HEK293 (cell line): ENCODE results near the gene GCNT4.

Experiments
- CTCF ChIA-PET: fragments of 350-600 bp; formaldehyde crosslinking; extraction: SDS; loops from one replicate; lab custom pipeline; 2021; ENCODE audit warnings: antibody characterized with exemption; lab: Yijun Ruan, JAX
- POLR2A ChIA-PET: fragments of 300-600 bp; formaldehyde crosslinking; extraction: SDS; loops from one replicate; lab custom pipeline; 2020; ENCODE audit warnings: antibody characterized with exemption, inconsistent platforms; lab: Yijun Ruan, JAX
- H3K27ac ChIP-seq: fragments of 200-500 bp; sonication (Bioruptor generic); 2 replicates; pipeline ENCODE4 v1.5.1; 2014; ENCODE audit warnings: low read depth, low read length, control low read depth, inconsistent platforms; ENCODE audit errors: extremely low read depth
- H3K36me3 ChIP-seq, 2 experiments: fragments of 200-500 bp in 1 of 2; sonication (Bioruptor generic) in 1 of 2; 1 replicate in 1 of 2; 2 replicates in 1 of 2; pipeline ENCODE4 v1.5.1; 2014 to 2017; ENCODE audit warnings: inconsistent platforms in 2 of 2, low read length in 2 of 2; ENCODE audit not compliant: control insufficient read depth in 2 of 2, insufficient read depth in 1 of 2
- H3K4me1 ChIP-seq: fragments of 200-500 bp; sonication (Bioruptor generic); 2 replicates; pipeline ENCODE4 v1.5.1; 2014; ENCODE audit warnings: mild to moderate bottlenecking, low read length, inconsistent platforms; ENCODE audit not compliant: control insufficient read depth, insufficient read depth
- H3K4me3 ChIP-seq: 2 replicates; pipeline ENCODE4 v1.5.1; 2011; ENCODE audit warnings: low read depth, mild to moderate bottlenecking, control low read depth, low read length, moderate library complexity
- H3K9me3 ChIP-seq: fragments of 200-500 bp; sonication (Bioruptor generic); 2 replicates; pipeline ENCODE4 v1.5.1; 2014; ENCODE audit warnings: low read depth, low read length, inconsistent platforms; ENCODE audit not compliant: control insufficient read depth, insufficient read depth
- BCL11A ChIP-seq: fragments of 450-650 bp; formaldehyde crosslinking; IDR thresholded peaks from 2 replicates; pipeline ENCODE4 v1.5.1; 2016; ENCODE audit warnings: low read depth, missing biosample characterization, missing genetic modification characterization
- GLIS2 ChIP-seq: fragments of 450-650 bp; formaldehyde crosslinking; IDR thresholded peaks from 2 replicates; pipeline ENCODE4 v1.5.1; 2016; ENCODE audit warnings: missing biosample characterization, missing genetic modification characterization
- OSR2 ChIP-seq: fragments of 450-650 bp; formaldehyde crosslinking; IDR thresholded peaks from 2 replicates; pipeline ENCODE4 v1.5.1; 2016; ENCODE audit warnings: missing biosample characterization, missing genetic modification characterization
- OVOL3 ChIP-seq: fragments of 450-650 bp; formaldehyde crosslinking; IDR thresholded peaks from 2 replicates; pipeline ENCODE4 v1.5.1; 2016; ENCODE audit warnings: missing biosample characterization, missing genetic modification characterization
- PRDM6 ChIP-seq: fragments of 450-650 bp; formaldehyde crosslinking; IDR thresholded peaks from 2 replicates; pipeline ENCODE4 v1.5.1; 2017; ENCODE audit warnings: missing biosample characterization, missing genetic modification characterization
- SP3 ChIP-seq: fragments of 450-650 bp; formaldehyde crosslinking; IDR thresholded peaks from 2 replicates; pipeline ENCODE4 v1.5.1; 2016; ENCODE audit warnings: missing biosample characterization, missing genetic modification characterization
- ZBTB8A ChIP-seq: fragments of 450-650 bp; formaldehyde crosslinking; IDR thresholded peaks from 2 replicates; pipeline ENCODE4 v1.5.1; 2016; ENCODE audit warnings: missing biosample characterization, missing genetic modification characterization
- ZFP3 ChIP-seq: fragments of 450-650 bp; formaldehyde crosslinking; IDR thresholded peaks from 2 replicates; pipeline ENCODE4 v1.5.1; 2016; ENCODE audit warnings: low read depth, missing biosample characterization, missing genetic modification characterization
- ZNF157 ChIP-seq: fragments of 450-650 bp; formaldehyde crosslinking; IDR thresholded peaks from 2 replicates; pipeline ENCODE4 v1.5.1; 2016; ENCODE audit warnings: missing biosample characterization, missing genetic modification characterization
- ZNF175 ChIP-seq: fragments of 450-650 bp; formaldehyde crosslinking; IDR thresholded peaks from 2 replicates; pipeline ENCODE4 v1.5.1; 2016; ENCODE audit warnings: missing biosample characterization, missing genetic modification characterization
- ZNF24 ChIP-seq: fragments of 450-650 bp; formaldehyde crosslinking; IDR thresholded peaks from 2 replicates; pipeline ENCODE4 v1.5.1; 2016; ENCODE audit warnings: missing biosample characterization, missing genetic modification characterization
- ZNF341 ChIP-seq: fragments of 450-650 bp; formaldehyde crosslinking; IDR thresholded peaks from 2 replicates; pipeline ENCODE4; 2016; ENCODE audit warnings: low read depth, missing biosample characterization, missing genetic modification characterization
- ZNF354C ChIP-seq: fragments of 450-650 bp; formaldehyde crosslinking; IDR thresholded peaks from 2 replicates; pipeline ENCODE4 v1.5.1; 2016; ENCODE audit warnings: missing biosample characterization, missing genetic modification characterization, low read depth, borderline replicate concordance
- ZNF473 ChIP-seq: fragments of 450-650 bp; formaldehyde crosslinking; IDR thresholded peaks from 2 replicates; pipeline ENCODE4 v1.5.1; 2017; ENCODE audit warnings: missing biosample characterization, missing genetic modification characterization
- ZNF521 ChIP-seq: fragments of 450-650 bp; formaldehyde crosslinking; IDR thresholded peaks from 2 replicates; pipeline ENCODE4 v1.5.1; 2017; ENCODE audit warnings: missing biosample characterization, mild to moderate bottlenecking, missing genetic modification characterization
- ZNF548 ChIP-seq: fragments of 450-650 bp; formaldehyde crosslinking; IDR thresholded peaks from 2 replicates; pipeline ENCODE4 v1.5.1; 2016; ENCODE audit warnings: missing biosample characterization, missing genetic modification characterization
- ZNF558 ChIP-seq: fragments of 450-650 bp; formaldehyde crosslinking; IDR thresholded peaks from 2 replicates; pipeline ENCODE4 v1.5.1; 2016; ENCODE audit warnings: missing biosample characterization, missing genetic modification characterization
- ZNF561 ChIP-seq: fragments of 450-650 bp; IDR thresholded peaks from 2 replicates; pipeline ENCODE4 v1.5.1; 2018; ENCODE audit warnings: missing biosample characterization, missing genetic modification characterization, borderline replicate concordance
- ZNF585B ChIP-seq: fragments of 450-650 bp; formaldehyde crosslinking; IDR thresholded peaks from 2 replicates; pipeline ENCODE4 v1.5.1; 2016; ENCODE audit warnings: missing biosample characterization, missing genetic modification characterization
- ZNF654 ChIP-seq: fragments of 450-650 bp; formaldehyde crosslinking; IDR thresholded peaks from 2 replicates; pipeline ENCODE4 v1.5.1; 2016; ENCODE audit warnings: low read depth, missing biosample characterization, missing genetic modification characterization
- ZNF664 ChIP-seq: fragments of 450-650 bp; formaldehyde crosslinking; IDR thresholded peaks from 2 replicates; pipeline ENCODE4 v1.5.1; 2016; ENCODE audit warnings: missing biosample characterization, missing genetic modification characterization
- ZNF670 ChIP-seq: fragments of 450-650 bp; formaldehyde crosslinking; IDR thresholded peaks from 2 replicates; pipeline ENCODE4 v1.5.1; 2016; ENCODE audit warnings: missing biosample characterization, missing genetic modification characterization, low read depth
- ZNF692 ChIP-seq: fragments of 450-650 bp; formaldehyde crosslinking; IDR thresholded peaks from 2 replicates; pipeline ENCODE4 v1.5.1; 2016; ENCODE audit warnings: missing biosample characterization, missing genetic modification characterization
- ZNF837 ChIP-seq: fragments of 450-650 bp; formaldehyde crosslinking; IDR thresholded peaks from 2 replicates; pipeline ENCODE4 v1.5.1; 2016; ENCODE audit warnings: missing biosample characterization, missing genetic modification characterization
- ZNF843 ChIP-seq: fragments of 450-650 bp; formaldehyde crosslinking; IDR thresholded peaks from 2 replicates; pipeline ENCODE4 v1.5.1; 2016; ENCODE audit warnings: missing biosample characterization, missing genetic modification characterization
- ZSCAN4 ChIP-seq: fragments of 450-650 bp; formaldehyde crosslinking; IDR thresholded peaks from 2 replicates; pipeline ENCODE4 v1.5.1; 2017; ENCODE audit warnings: missing biosample characterization, missing genetic modification characterization
- TF ChIP-seq, protein P1 (sequence below): fragments of 450-650 bp; formaldehyde crosslinking; IDR thresholded peaks from 2 replicates; pipeline ENCODE4 v1.5.1; 2016; ENCODE audit warnings: missing biosample characterization, missing genetic modification characterization
- TF ChIP-seq, protein P2 (sequence below): fragments of 450-650 bp; formaldehyde crosslinking; IDR thresholded peaks from 2 replicates; pipeline ENCODE4 v1.5.1; 2016; ENCODE audit warnings: missing biosample characterization, missing genetic modification characterization

Gene GCNT4

GRCh38 chr5:75009556-75010345 is 42.6 kb downstream of the GCNT4 start:
- Histone ChIP-seq H3K27ac (no peak overlapping the region), H3K9me3 (no peaks in the 10 kb centered on the region), H3K4me3 (no peak overlapping the region), H3K4me1 (no peaks in the 10 kb centered on the region), H3K36me3 (no peaks in the 10 kb centered on the region)
- TF ChIP-seq GLIS2 (tag by site-specific recombination): no peak
- TF ChIP-seq ZNF473 (tag by site-specific recombination): no peak
- no peak for TF ChIP-seq ZNF654 (tag by site-specific recombination)
- TF ChIP-seq PRDM6: no peak
- TF ChIP-seq ZNF175 (tag by site-specific recombination): no peak
- TF ChIP-seq ZBTB8A (tag by site-specific recombination): no peak
- TF ChIP-seq OVOL3 (tag by site-specific recombination): no peak
- TF ChIP-seq, protein P1, sequence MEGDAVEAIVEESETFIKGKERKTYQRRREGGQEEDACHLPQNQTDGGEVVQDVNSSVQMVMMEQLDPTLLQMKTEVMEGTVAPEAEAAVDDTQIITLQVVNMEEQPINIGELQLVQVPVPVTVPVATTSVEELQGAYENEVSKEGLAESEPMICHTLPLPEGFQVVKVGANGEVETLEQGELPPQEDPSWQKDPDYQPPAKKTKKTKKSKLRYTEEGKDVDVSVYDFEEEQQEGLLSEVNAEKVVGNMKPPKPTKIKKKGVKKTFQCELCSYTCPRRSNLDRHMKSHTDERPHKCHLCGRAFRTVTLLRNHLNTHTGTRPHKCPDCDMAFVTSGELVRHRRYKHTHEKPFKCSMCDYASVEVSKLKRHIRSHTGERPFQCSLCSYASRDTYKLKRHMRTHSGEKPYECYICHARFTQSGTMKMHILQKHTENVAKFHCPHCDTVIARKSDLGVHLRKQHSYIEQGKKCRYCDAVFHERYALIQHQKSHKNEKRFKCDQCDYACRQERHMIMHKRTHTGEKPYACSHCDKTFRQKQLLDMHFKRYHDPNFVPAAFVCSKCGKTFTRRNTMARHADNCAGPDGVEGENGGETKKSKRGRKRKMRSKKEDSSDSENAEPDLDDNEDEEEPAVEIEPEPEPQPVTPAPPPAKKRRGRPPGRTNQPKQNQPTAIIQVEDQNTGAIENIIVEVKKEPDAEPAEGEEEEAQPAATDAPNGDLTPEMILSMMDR: no peak
- TF ChIP-seq ZNF157 (tag by site-specific recombination): no peak
- no peak for TF ChIP-seq BCL11A
- no peak for TF ChIP-seq ZSCAN4
- no peak for TF ChIP-seq ZNF558 (tag by site-specific recombination)
- TF ChIP-seq ZNF664 (tag by site-specific recombination): no peak
- no peak for TF ChIP-seq ZNF24 (tag by site-specific recombination)
- TF ChIP-seq ZNF843 (tag by site-specific recombination): no peak
- CTCF ChIA-PET: no interaction called here
- POLR2A ChIA-PET: no interaction called here

GRCh38 chr5:75006865-75007822 is 45.2 kb downstream of the GCNT4 start:
- Histone ChIP-seq H3K9me3 (no peaks in the 10 kb centered on the region; the same call in 1 of the 2 replicates), H3K36me3 (no peaks in the 10 kb centered on the region), H3K27ac (no peak overlapping the region), H3K4me1 (no peaks in the 10 kb centered on the region), H3K4me3 (no peak overlapping the region)
- ChIA-PET CTCF (interaction anchor here (0.7 kb wide), 2 partner anchors 30 to 1478 kb away, joined by 3 to 5 read pairs; no protein-coding TSS in a partner anchor), POLR2A (no interaction called here)
- TF ChIP-seq ZNF585B (tag by site-specific recombination) (no peak), ZNF548 (no peak), ZNF670 (no peak), ZNF354C (tag by site-specific recombination) (no peak), OSR2 (tag by site-specific recombination) (no peak), ZNF521 (tag by site-specific recombination) (no peak), ZNF837 (tag by site-specific recombination) (no peak), SP3 (tag by site-specific recombination) (no peak), ZNF692 (tag by site-specific recombination) (no peak), ZNF341 (no peak), ZFP3 (no peak), ZNF561 (tag by site-specific recombination) (no peak)
- TF ChIP-seq, protein P2, sequence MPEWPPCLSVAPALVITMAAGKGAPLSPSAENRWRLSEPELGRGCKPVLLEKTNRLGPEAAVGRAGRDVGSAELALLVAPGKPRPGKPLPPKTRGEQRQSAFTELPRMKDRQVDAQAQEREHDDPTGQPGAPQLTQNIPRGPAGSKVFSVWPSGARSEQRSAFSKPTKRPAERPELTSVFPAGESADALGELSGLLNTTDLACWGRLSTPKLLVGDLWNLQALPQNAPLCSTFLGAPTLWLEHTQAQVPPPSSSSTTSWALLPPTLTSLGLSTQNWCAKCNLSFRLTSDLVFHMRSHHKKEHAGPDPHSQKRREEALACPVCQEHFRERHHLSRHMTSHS (tag by site-specific recombination): no peak
